HG02610 (cell line): Measurements from ENCODE around the gene ATP6V1B1.

Experiments
- ATAC-seq: cut with Tn5 transposase; IDR thresholded peaks from one replicate; pipeline ENCODE4 v1.9.1; 2021; ENCODE audit warnings: mild to moderate bottlenecking, moderate library complexity; ENCODE audit not compliant: unreplicated experiment

The ATP6V1B1 gene

GRCh38 chr2:70926042-70926441 is 9.7 kb upstream of the ATP6V1B1 start:
- ATAC-seq: no peak

- no peak for ATAC-seq
These were observed 8.6 kb upstream of the ATP6V1B1 start for GRCh38 chr2:70927138-70927537.

GRCh38 chr2:70927641-70928040 is 8.1 kb upstream of the ATP6V1B1 start:
- no peak for ATAC-seq

GRCh38 chr2:70928366-70928765 is 7.3 kb upstream of the ATP6V1B1 start:
- no peak for ATAC-seq

GRCh38 chr2:70930371-70931329 is 5.0 kb upstream of the ATP6V1B1 start:
- ATAC-seq: no peak

GRCh38 chr2:70931376-70932000 is 4.2 kb upstream of the ATP6V1B1 start:
- ATAC-seq: no peak

GRCh38 chr2:70932631-70933230 is 3.0 kb upstream of the ATP6V1B1 start:
- no peak for ATAC-seq

- ATAC-seq: no peak
These were observed 719 bp upstream of the ATP6V1B1 start for GRCh38 chr2:70934981-70935380.

- ATAC-seq: no peak
These were observed 672 bp downstream of the ATP6V1B1 start for GRCh38 chr2:70936165-70936978.

GRCh38 chr2:70936979-70937811 is 1.5 kb downstream of the ATP6V1B1 start:
- no peak for ATAC-seq

GRCh38 chr2:70937866-70938585 is 2.3 kb downstream of the ATP6V1B1 start:
- no peak for ATAC-seq

GRCh38 chr2:70938586-70938950 is 2.9 kb downstream of the ATP6V1B1 start:
- ATAC-seq: no peak

GRCh38 chr2:70939001-70939838 is 3.5 kb downstream of the ATP6V1B1 start:
- ATAC-seq: no peak

- ATAC-seq: no peak
These were observed 4.3 kb downstream of the ATP6V1B1 start for GRCh38 chr2:70939839-70940580.

- ATAC-seq: no peak
These were observed 5.5 kb downstream of the ATP6V1B1 start for GRCh38 chr2:70941186-70941585.

- ATAC-seq: no peak
These were observed 6.0 kb downstream of the ATP6V1B1 start for GRCh38 chr2:70941701-70942100.

- no peak for ATAC-seq
These were observed 6.9 kb downstream of the ATP6V1B1 start for GRCh38 chr2:70942396-70943204.
